Measurements from ENCODE around the gene LYAR.

The LYAR gene

DNA sequence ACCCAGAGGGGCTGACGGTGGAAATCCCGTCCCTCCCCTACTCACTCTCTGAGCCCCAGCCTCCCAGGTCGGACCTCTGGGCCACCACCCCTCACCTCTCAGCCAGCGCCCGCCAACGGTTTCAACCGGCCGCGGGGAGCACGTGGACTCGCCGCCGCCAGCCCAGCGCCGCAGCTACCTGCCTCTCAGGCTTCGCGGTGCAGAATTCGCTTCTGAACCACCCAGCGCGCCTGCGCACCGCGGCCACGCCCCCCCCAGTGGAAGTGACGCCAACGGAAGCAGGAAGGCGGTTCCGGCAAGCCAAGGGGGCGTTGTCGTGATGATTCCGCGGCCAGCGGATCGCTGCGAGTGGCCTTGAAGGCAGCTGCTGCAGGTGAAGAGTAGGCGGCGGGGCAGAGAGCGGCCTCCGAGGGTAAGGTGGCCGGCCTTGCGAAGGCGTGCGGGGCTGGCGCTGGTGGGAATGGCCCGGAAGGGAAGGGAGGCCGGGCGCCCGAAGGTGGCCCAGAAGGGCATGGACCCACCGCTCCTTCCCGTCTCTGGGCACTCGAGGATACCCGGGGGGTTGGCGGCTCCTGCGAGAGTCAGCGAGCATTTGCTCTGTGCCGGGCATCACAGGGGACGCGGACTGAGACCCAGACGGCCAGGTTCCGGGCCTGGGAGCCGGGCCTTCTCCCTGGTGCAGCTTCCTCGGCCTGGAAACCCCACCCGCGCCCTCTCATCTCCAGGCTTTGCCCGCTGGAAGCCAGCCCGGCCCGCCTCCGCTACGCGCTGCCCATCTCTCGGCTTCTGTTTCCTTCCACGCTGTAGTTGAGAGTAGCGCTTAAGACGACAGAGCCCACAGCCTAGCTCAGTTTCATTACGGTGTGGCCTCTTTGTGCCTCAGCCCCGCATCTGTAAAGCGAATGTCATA is at the start of gene LYAR, which contains the start of gene ZBTB49:
Gene LYAR, minus strand, starts transcription at position 214 of the 910 bp plus-strand sequence. CDS start 6,412 bp downstream, outside the sequence.
Gene ZBTB49, plus strand, starts transcription at position 311 of the 910 bp plus-strand sequence. CDS start 9,695 bp downstream, outside the sequence.
- TF ChIP-seq JUND (IDR thresholded peaks at IDR 0.05; ENCODE audit: low read depth) = no peak
- in situ Hi-C loops (cut with HindIII; ENCODE audit: low pct_unique_long_range_greater_than_20kb, low sequenced_read_pairs) = no loop called here
- DNase-seq (ENCODE audit: low read depth in 1 of 2, low spot score in 1 of 2) = peak; percentile 94 to 97

DNA sequence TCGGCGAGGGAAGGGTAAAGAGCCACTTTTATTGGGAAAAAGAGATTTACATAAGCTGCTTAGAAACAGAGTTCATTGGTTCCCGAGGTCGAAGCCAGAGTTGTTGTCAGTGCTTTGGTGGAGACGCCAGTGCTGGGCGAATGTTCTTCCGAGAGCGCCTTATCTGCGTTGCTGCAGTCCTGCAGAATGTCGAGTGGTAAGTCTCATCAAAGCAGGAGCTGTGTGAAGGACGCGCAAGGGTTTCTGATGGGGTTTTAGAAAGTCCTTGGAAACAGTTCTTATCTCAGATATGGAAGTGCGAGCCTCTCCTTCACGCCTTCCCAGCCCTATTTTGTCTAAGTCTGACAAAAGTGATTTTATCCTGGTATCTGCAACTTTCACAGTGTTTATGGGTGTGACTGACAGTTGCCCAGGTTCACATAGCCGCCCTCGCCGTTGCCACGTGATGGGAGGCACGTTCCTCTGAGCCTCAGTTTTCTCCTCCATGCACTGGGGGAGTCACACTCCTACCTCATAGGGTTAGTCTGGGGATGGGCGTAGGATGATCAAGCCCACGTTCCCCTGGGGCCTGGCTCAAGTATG is 49.6 kb upstream of the LYAR start:
- no peak for TF ChIP-seq JUND (IDR thresholded peaks at IDR 0.05; ENCODE audit: low read depth)
- DNase-seq (ENCODE audit: low read depth in 1 of 2, low spot score in 1 of 2) = no peak
- in situ Hi-C loops (cut with HindIII; ENCODE audit: low pct_unique_long_range_greater_than_20kb, low sequenced_read_pairs) = no loop called here

GRCh38 chr4:4338210-4339001 is 48.5 kb upstream of the LYAR start:
- in situ Hi-C loops (cut with HindIII; ENCODE audit: low pct_unique_long_range_greater_than_20kb, low sequenced_read_pairs) = no loop called here
- no peak for TF ChIP-seq JUND (IDR thresholded peaks at IDR 0.05; ENCODE audit: low read depth)
- DNase-seq (ENCODE audit: low read depth in 1 of 2, low spot score in 1 of 2) = peak in 1 of 2 experiments; percentile 6

- in situ Hi-C loops (cut with HindIII; ENCODE audit: low pct_unique_long_range_greater_than_20kb, low sequenced_read_pairs) = no loop called here
- DNase-seq (ENCODE audit: low read depth in 1 of 2, low spot score in 1 of 2) = peak; percentile 40 to 79
- TF ChIP-seq JUND (IDR thresholded peaks at IDR 0.05; ENCODE audit: low read depth) = no peak
These were observed 45.0 kb upstream of the LYAR start for GRCh38 chr4:4334798-4335520.

DNA sequence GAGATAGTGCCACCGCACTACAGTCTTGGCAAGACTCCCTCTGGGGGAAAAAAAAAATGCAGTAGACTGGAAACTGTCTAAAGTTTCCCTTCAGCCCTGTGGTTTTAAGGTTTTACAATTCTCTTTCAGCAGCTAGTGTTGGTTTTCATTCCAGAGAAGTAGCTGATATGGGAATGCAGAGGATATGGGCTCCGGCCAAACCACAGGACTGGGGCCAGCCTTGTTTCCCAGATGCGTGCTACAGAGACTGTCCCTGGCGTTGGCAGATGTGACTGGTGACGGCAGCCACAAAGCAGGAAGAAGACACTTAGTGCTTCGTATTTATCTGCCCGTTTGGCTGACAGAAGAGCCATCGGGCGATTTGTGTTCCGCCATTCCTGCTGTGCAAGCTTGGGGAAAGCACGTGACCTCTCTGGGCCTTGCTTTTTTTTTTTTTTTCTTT is 43.3 kb upstream of the LYAR start:
- TF ChIP-seq JUND (IDR thresholded peaks at IDR 0.05; ENCODE audit: low read depth) = no peak
- no peak for DNase-seq (ENCODE audit: low read depth in 1 of 2, low spot score in 1 of 2)
- in situ Hi-C loops (cut with HindIII; ENCODE audit: low pct_unique_long_range_greater_than_20kb, low sequenced_read_pairs) = no loop called here

DNA sequence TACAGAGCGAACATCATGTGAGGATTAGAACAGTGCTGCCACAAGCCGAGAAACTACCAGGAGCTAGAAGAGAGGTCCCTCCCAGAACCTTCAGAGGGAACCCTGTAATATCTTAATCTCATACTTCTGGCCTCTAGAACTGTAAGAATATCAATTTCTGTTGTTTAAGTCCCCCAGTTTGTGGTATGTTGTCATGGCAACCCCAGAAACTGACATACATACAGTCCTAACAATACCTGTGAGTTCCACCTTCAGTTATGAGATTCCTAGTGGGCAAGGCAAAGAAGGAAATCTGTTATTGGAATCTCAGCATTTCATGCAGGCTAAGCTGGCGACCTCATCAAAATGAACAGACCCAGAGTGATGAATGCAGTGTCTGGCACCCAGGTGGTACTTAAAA is 42.6 kb upstream of the LYAR start:
- in situ Hi-C loops (cut with HindIII; ENCODE audit: low pct_unique_long_range_greater_than_20kb, low sequenced_read_pairs) = no loop called here
- no peak for TF ChIP-seq JUND (IDR thresholded peaks at IDR 0.05; ENCODE audit: low read depth)
- no peak for DNase-seq (ENCODE audit: low read depth in 1 of 2, low spot score in 1 of 2)

DNA sequence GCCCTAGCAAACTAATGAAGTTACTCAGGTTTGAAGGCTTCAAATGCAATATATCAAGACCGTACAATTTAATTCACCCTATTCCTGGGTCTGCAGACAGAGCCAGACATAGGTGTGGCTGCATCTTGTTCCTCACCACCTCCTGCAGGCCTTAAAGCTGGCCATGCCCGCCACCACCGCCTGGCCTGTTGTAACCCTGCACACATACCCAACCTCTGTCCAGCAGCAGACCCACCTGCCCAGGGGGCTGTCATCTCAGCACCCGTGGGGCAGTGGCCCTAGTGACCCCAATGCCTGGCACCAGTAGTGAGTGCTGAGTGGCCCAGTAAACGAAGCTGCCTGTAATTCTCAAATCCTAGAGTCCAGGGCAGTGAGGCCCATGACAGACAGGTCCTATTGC is 40.8 kb upstream of the LYAR start:
- in situ Hi-C loops (cut with HindIII; ENCODE audit: low pct_unique_long_range_greater_than_20kb, low sequenced_read_pairs) = no loop called here
- no peak for TF ChIP-seq JUND (IDR thresholded peaks at IDR 0.05; ENCODE audit: low read depth)
- DNase-seq (ENCODE audit: low read depth in 1 of 2, low spot score in 1 of 2) = no peak

DNA sequence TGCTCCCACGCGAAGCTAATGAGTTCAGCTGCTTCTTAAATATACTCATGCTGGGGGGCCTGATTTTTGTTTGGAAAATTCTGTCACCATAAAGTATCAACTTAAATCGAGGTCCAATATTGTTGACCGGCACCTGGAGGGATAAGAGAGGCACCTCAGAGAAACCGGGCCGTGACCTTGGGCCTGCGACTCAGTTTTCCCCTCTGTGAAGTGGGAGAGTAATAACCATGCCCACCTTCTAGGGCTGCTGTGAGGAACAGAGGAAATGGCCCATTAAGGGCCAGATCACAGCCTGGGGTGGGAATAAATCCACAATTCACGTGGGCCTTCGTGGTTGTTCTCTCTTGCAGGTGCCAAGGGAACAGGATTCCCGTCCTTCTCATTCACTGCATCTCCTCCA is 39.5 kb upstream of the LYAR start:
- in situ Hi-C loops (cut with HindIII; ENCODE audit: low pct_unique_long_range_greater_than_20kb, low sequenced_read_pairs) = no loop called here
- no peak for TF ChIP-seq JUND (IDR thresholded peaks at IDR 0.05; ENCODE audit: low read depth)
- DNase-seq (ENCODE audit: low read depth in 1 of 2, low spot score in 1 of 2) = no peak

GRCh38 chr4:4328840-4329239 is 38.9 kb upstream of the LYAR start:
- DNase-seq (ENCODE audit: low read depth in 1 of 2, low spot score in 1 of 2) = no peak
- no peak for TF ChIP-seq JUND (IDR thresholded peaks at IDR 0.05; ENCODE audit: low read depth)
- in situ Hi-C loops (cut with HindIII; ENCODE audit: low pct_unique_long_range_greater_than_20kb, low sequenced_read_pairs) = no loop called here

DNA sequence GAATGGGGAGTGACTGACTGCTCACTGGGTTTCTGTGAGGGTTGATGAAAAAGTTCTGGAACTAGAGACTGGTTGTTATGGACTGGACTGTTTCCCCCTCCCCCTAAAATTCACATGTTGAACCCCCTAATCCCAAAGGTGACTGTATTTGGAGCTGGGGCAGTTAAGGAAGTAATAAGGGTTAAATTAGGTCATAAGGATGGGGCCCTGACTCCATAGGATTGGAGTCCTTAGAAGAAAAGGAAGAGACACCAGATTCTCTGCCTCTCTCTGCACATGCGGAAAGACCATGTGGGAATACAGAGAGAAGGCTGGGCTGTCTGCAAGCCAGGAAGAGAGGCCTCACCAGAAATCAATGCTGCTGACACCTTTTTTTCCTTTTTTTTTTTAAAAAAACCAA is 38.3 kb upstream of the LYAR start:
- no peak for DNase-seq (ENCODE audit: low read depth in 1 of 2, low spot score in 1 of 2)
- no peak for TF ChIP-seq JUND (IDR thresholded peaks at IDR 0.05; ENCODE audit: low read depth)
- in situ Hi-C loops (cut with HindIII; ENCODE audit: low pct_unique_long_range_greater_than_20kb, low sequenced_read_pairs) = no loop called here

- in situ Hi-C loops (cut with HindIII; ENCODE audit: low pct_unique_long_range_greater_than_20kb, low sequenced_read_pairs) = no loop called here
- no peak for TF ChIP-seq JUND (IDR thresholded peaks at IDR 0.05; ENCODE audit: low read depth)
- DNase-seq (ENCODE audit: low read depth in 1 of 2, low spot score in 1 of 2) = peak in 1 of 2 experiments; percentile 6
These were observed 37.7 kb upstream of the LYAR start for GRCh38 chr4:4327652-4328121.

DNA sequence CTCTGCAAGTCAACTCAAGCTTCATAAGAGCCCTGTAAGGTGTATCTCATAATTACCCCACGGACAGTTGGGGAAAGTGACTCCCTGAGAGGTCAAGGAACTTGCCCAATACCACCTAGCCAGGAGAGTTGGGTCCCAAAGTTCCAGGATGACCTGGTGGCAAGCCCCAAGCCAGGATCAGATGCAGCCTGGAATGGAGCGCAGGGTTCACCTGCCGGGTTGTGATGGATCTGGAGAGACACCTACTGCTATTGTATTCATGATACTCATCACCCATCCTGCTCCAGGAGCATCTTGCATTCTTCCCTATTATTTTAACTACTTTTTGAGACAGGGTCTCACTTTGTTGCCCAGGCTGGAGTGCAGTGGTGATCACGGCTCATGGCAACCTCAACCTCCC is 36.2 kb upstream of the LYAR start:
- no peak for TF ChIP-seq JUND (IDR thresholded peaks at IDR 0.05; ENCODE audit: low read depth)
- DNase-seq (ENCODE audit: low read depth in 1 of 2, low spot score in 1 of 2) = no peak
- in situ Hi-C loops (cut with HindIII; ENCODE audit: low pct_unique_long_range_greater_than_20kb, low sequenced_read_pairs) = no loop called here
